MM.1S (cell line): Measurements from ENCODE around the gene GCC2.
A peak's percentile ranks its signal among the peaks of the same experiment; 100 is the strongest.
"Not testable (repeated sequence)": the region's sequence is repeated elsewhere in the genome, so short reads cannot be mapped to it uniquely, and the experiment has no call there.

ENCODE experiments used
- DNase-seq: peaks from one replicate; pipeline ENCODE4 v3.0.0-alpha.2; 2015
- H2AFZ ChIP-seq: fragments of 300-600 bp; sonication (generic); 2 replicates; pipeline ENCODE4 v1.6.0; 2016; ENCODE audit warnings: antibody characterized with exemption, low read length
- H3F3A ChIP-seq: fragments of 300-600 bp; sonication (generic); 2 replicates; pipeline ENCODE4 v1.6.1; 2016; ENCODE audit warnings: mild to moderate bottlenecking, antibody characterized with exemption, low read length, moderate library complexity, mixed read lengths; ENCODE audit not compliant: insufficient read depth
- H3K27ac ChIP-seq: fragments of 300-600 bp; sonication (generic); 2 replicates; pipeline ENCODE4 v1.5.1; 2016; ENCODE audit warnings: mild to moderate bottlenecking, low read length
- H3K27me3 ChIP-seq: fragments of 300-600 bp; sonication (generic); replicated peaks from 2 replicates; pipeline ENCODE4 v1.6.0; 2016; ENCODE audit warnings: low read length; ENCODE audit not compliant: insufficient read depth
- H3K36me3 ChIP-seq: fragments of 300-600 bp; sonication (generic); replicated peaks from 2 replicates; pipeline ENCODE4 v1.6.1; 2016; ENCODE audit warnings: mild to moderate bottlenecking, low read length, mixed read lengths; ENCODE audit not compliant: insufficient read depth
- H3K4me1 ChIP-seq: fragments of 300-600 bp; sonication (generic); 2 replicates; pipeline ENCODE4 v1.6.1; 2016; ENCODE audit warnings: low read length, mixed read lengths
- H3K4me2 ChIP-seq: fragments of 300-600 bp; sonication (generic); 2 replicates; pipeline ENCODE4 v1.6.0; 2016; ENCODE audit warnings: low read depth, low read length
- H3K4me3 ChIP-seq: fragments of 300-600 bp; sonication (generic); 2 replicates; pipeline ENCODE4 v1.5.1; 2016; ENCODE audit warnings: low read length, mixed read lengths
- H3K79me2 ChIP-seq: fragments of 300-600 bp; sonication (generic); 2 replicates; pipeline ENCODE4 v1.6.1; 2016; ENCODE audit warnings: mixed run types, low read length, mixed read lengths
- H3K9ac ChIP-seq: fragments of 300-600 bp; sonication (generic); 2 replicates; pipeline ENCODE4 v1.6.1; 2016; ENCODE audit warnings: low read length, mixed read lengths
- H3K9me2 ChIP-seq: fragments of 300-600 bp; sonication (generic); replicated peaks from 2 replicates; pipeline ENCODE4 v1.6.1; 2016; ENCODE audit warnings: mild to moderate bottlenecking, low read length, mixed read lengths; ENCODE audit not compliant: insufficient read depth
- H3K9me3 ChIP-seq: fragments of 300-600 bp; sonication (generic); replicated peaks from 2 replicates; pipeline ENCODE4 v1.6.1; 2016; ENCODE audit warnings: mild to moderate bottlenecking, low read length, mixed read lengths; ENCODE audit not compliant: insufficient read depth
- H4K20me1 ChIP-seq: fragments of 300-600 bp; sonication (generic); 2 replicates; pipeline ENCODE4 v1.6.1; 2016; ENCODE audit warnings: mild to moderate bottlenecking, low read length, moderate library complexity, mixed read lengths; ENCODE audit not compliant: insufficient read depth
- EZH2 ChIP-seq: fragments of 300-600 bp; sonication (generic); optimal IDR thresholded peaks from 2 replicates; pipeline ENCODE3; 2017; ENCODE audit warnings: low read depth, mild to moderate bottlenecking, antibody characterized with exemption, low read length, mixed read lengths
- EZH2phosphoT487 ChIP-seq: fragments of 300-600 bp; sonication (generic); IDR thresholded peaks from 2 replicates; pipeline ENCODE4 v1.6.1; 2018; ENCODE audit warnings: antibody characterized with exemption, low read length
- TF ChIP-seq, protein P1 (sequence below): fragments of 300-600 bp; sonication (generic); IDR thresholded peaks from 2 replicates; pipeline ENCODE4 v1.5.1; 2016; ENCODE audit warnings: antibody characterized with exemption, low read length, mixed read lengths

The GCC2 gene

DNA sequence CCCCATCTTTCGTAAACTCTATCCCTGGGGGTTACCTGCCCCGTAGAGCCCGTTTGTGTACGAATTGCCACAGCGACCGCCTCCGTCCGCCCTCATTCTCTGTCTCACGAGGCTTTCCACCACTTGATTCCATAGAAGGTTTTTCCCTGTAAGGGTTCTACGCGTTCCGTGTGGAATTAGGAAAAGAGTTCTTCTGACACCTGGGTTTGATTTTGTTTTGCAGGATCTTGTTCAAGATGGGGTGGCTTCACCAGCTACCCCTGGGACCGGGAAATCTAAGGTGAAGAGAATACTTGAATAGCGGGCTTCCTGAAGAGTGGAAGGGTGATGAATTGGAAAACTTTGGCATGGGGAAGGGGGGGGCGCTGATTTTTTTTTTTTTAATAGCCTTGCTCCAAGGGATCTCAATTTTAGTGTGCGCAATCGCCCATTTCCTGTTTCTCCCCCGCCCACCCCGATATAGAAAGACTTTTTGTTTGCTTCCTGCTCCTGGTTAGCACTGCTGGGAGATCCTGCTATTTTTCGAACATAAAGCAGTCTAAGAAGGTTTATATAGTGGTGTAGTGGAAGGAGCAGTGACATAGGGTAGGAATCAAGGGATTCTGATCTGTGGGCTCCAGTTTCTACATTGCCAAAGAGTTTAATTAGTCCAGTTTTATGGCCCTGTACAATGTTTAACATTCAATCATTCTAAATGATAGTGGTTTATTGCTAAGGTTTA lies 564 bp downstream of the GCC2 start:
- H3K36me3 ChIP-seq, result 0 out of 2 replicates have a peak, but pooled peaks cover 4% of the 10 kb centered on the region
- H3K4me1 ChIP-seq, result peaks cover 9% of the 10 kb centered on the region; the same call in 1 of the 2 replicates
- peak overlapping the region; percentile 58 for H2AFZ ChIP-seq
- DNase-seq, result peak; percentile 19
- H4K20me1 ChIP-seq, result no peaks in the 10 kb centered on the region
- no peaks in the 10 kb centered on the region for H3F3A ChIP-seq
- peak overlapping the region; percentile 76 for H3K4me3 ChIP-seq
- H3K9me3 ChIP-seq, result no peaks in the 10 kb centered on the region
- H3K27me3 ChIP-seq, result no peaks in the 10 kb centered on the region
- peaks cover 23% of the 10 kb centered on the region for H3K79me2 ChIP-seq
- peak overlapping the region; percentile 68 for H3K9ac ChIP-seq
- H3K27ac ChIP-seq, result peak overlapping the region; percentile 71
- TF ChIP-seq, protein P1, sequence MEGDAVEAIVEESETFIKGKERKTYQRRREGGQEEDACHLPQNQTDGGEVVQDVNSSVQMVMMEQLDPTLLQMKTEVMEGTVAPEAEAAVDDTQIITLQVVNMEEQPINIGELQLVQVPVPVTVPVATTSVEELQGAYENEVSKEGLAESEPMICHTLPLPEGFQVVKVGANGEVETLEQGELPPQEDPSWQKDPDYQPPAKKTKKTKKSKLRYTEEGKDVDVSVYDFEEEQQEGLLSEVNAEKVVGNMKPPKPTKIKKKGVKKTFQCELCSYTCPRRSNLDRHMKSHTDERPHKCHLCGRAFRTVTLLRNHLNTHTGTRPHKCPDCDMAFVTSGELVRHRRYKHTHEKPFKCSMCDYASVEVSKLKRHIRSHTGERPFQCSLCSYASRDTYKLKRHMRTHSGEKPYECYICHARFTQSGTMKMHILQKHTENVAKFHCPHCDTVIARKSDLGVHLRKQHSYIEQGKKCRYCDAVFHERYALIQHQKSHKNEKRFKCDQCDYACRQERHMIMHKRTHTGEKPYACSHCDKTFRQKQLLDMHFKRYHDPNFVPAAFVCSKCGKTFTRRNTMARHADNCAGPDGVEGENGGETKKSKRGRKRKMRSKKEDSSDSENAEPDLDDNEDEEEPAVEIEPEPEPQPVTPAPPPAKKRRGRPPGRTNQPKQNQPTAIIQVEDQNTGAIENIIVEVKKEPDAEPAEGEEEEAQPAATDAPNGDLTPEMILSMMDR, result no peak
- no peak for TF ChIP-seq EZH2phosphoT487
- peak overlapping the region; percentile 93 for H3K4me2 ChIP-seq
- H3K9me2 ChIP-seq, result no peaks in the 10 kb centered on the region

DNA sequence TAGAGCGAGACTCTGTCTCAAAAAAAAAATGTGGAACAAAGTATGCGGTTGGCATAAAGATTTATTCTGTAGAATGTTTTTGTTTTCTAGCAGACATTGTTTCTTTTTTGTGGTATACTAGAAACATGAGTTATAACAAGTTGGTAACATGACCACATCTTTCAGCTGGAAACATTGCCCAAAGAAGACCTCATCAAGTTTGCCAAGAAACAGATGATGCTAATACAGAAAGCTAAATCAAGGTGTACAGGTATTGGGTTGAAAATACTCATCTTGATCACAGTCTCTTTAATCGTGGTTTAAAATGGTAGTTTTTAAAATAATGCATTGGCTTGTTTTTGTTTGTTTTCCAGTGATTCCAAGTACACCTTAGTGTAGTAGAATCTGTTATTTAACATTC lies 1.9 kb downstream of the GCC2 start:
- Histone ChIP-seq H3F3A (no peaks in the 10 kb centered on the region), H3K27ac (no peak overlapping the region), H3K9me2 (no peaks in the 10 kb centered on the region), H3K9me3 (no peaks in the 10 kb centered on the region), H3K4me3 (no peak overlapping the region), H3K4me1 (peaks cover 9% of the 10 kb centered on the region; the same call in 1 of the 2 replicates), H3K4me2 (no peak overlapping the region), H3K27me3 (no peaks in the 10 kb centered on the region), H3K79me2 (peaks cover 23% of the 10 kb centered on the region), H2AFZ (no peak overlapping the region), H3K36me3 (peaks cover 5% of the 10 kb centered on the region; the same call in 1 of the 2 replicates), H4K20me1 (no peaks in the 10 kb centered on the region), H3K9ac (no peak overlapping the region)
- DNase-seq, result no peak
- TF ChIP-seq EZH2 (no peak), EZH2phosphoT487 (no peak)
- TF ChIP-seq, protein P1, result no peak

- H3F3A ChIP-seq, result no peaks in the 10 kb centered on the region
- no peak overlapping the region for H3K4me3 ChIP-seq
- no peak overlapping the region for H3K9ac ChIP-seq
- no peak overlapping the region for H3K27ac ChIP-seq
- peaks cover 24% of the 10 kb centered on the region for H3K79me2 ChIP-seq
- H2AFZ ChIP-seq, result no peak overlapping the region
- H3K27me3 ChIP-seq, result no peaks in the 10 kb centered on the region
- H3K4me2 ChIP-seq, result no peak overlapping the region
- H3K9me3 ChIP-seq, result no peaks in the 10 kb centered on the region
- no peak for DNase-seq
- H4K20me1 ChIP-seq, result no peaks in the 10 kb centered on the region
- no peaks in the 10 kb centered on the region for H3K9me2 ChIP-seq
- H3K4me1 ChIP-seq, result peaks cover 9% of the 10 kb centered on the region; the same call in 1 of the 2 replicates
- no peak for TF ChIP-seq EZH2phosphoT487
- TF ChIP-seq EZH2, result no peak
- TF ChIP-seq, protein P1, result no peak
- peaks cover 5% of the 10 kb centered on the region; the same call in 1 of the 2 replicates for H3K36me3 ChIP-seq
Observed at GRCh38 chr2:108451976-108452375, 3.0 kb downstream of the GCC2 start.

- peaks cover 39% of the 10 kb centered on the region for H3K79me2 ChIP-seq
- H3K4me1 ChIP-seq, H2AFZ ChIP-seq, H3F3A ChIP-seq, H4K20me1 ChIP-seq, H3K36me3 ChIP-seq, DNase-seq, H3K27ac ChIP-seq, H3K27me3 ChIP-seq, H3K4me3 ChIP-seq, H3K4me2 ChIP-seq, H3K9me3 ChIP-seq, H3K9ac ChIP-seq, H3K9me2 ChIP-seq: not testable (repeated sequence)
Observed at GRCh38 chr2:108453530-108453929, 4.5 kb downstream of the GCC2 start.
